Bronchial epithelial cell (primary cell): ENCODE measurements around the gene ARCN1. TPM values are rescaled to one million over a fixed set of nuclear protein-coding genes. Genes with fewer than 3 reads are reported as not detected.
A peak's percentile ranks its signal among the peaks of the same experiment; 100 is the strongest.

ENCODE experiments used
- DNase-seq: peaks from one replicate; pipeline ENCODE4 v3.0.0-alpha.2; 2010; ENCODE audit warnings: low read depth
- FAIRE-seq: peaks from 2 replicates; lab custom pipeline; 2011; peaks lifted over from hg19 to GRCh38; lab: Jason Lieb, UNC
- H3K27me3 ChIP-seq: 2 replicates; pipeline ENCODE4 v1.5.1; 2011; ENCODE audit warnings: low read length; ENCODE audit not compliant: control insufficient read depth, insufficient read depth
- H3K36me3 ChIP-seq: 2 replicates; pipeline ENCODE4 v1.5.1; 2011; ENCODE audit warnings: low read length; ENCODE audit not compliant: control insufficient read depth, insufficient read depth
- H3K4me3 ChIP-seq: 2 replicates; pipeline ENCODE4 v1.5.1; 2011; ENCODE audit warnings: mild to moderate bottlenecking, low read depth, low read length, control low read depth
- CTCF ChIP-seq: IDR thresholded peaks from 2 replicates; pipeline ENCODE4 v1.5.1; 2011; ENCODE audit warnings: mild to moderate bottlenecking, moderate library complexity, low read length, control low read depth, inconsistent platforms; ENCODE audit not compliant: insufficient read depth, severe bottlenecking
- total RNA-seq: library from RNA; depleted of rRNA; stranded (reverse); fragments of >200 nt; gene quantifications from 2 replicates; pipeline ENCODE4 v1.2.1, GENCODE V29; 2014

The ARCN1 gene
- total RNA-seq, 1 donor from 2014 or later, result 79.2 TPM

- FAIRE-seq, result no peak
These were observed 56.8 kb downstream of the ARCN1 start for GRCh38 chr11:118628861-118629549.

GRCh38 chr11:118629761-118630661 is 57.8 kb downstream of the ARCN1 start:
- H3K27me3 ChIP-seq, result no peaks in the 10 kb centered on the region
- DNase-seq (peak; percentile 77), FAIRE-seq (peak; percentile 77)
- TF ChIP-seq CTCF, result no peak
- H3K36me3 ChIP-seq, result peaks cover 16% of the 10 kb centered on the region
- no peak overlapping the region for H3K4me3 ChIP-seq

More at GRCh38 chr11:118628861-118629549, 56.8 kb downstream of the ARCN1 start:
- Histone ChIP-seq H3K36me3 (peaks cover 16% of the 10 kb centered on the region), H3K4me3 (no peak overlapping the region), H3K27me3 (no peaks in the 10 kb centered on the region)
- no peak for TF ChIP-seq CTCF
- no peak for DNase-seq

- Histone ChIP-seq H3K4me3 (no peak overlapping the region), H3K36me3 (peaks cover 16% of the 10 kb centered on the region), H3K27me3 (no peaks in the 10 kb centered on the region)
- DNase-seq, result no peak
- TF ChIP-seq CTCF, result no peak
- no peak for FAIRE-seq
These were observed 59.1 kb downstream of the ARCN1 start for GRCh38 chr11:118631142-118631909.

- TF ChIP-seq CTCF, result no peak
- Histone ChIP-seq H3K4me3 (no peak overlapping the region), H3K27me3 (no peaks in the 10 kb centered on the region), H3K36me3 (peaks cover 11% of the 10 kb centered on the region)
- no peak for DNase-seq
- FAIRE-seq, result no peak
These were observed 60.5 kb downstream of the ARCN1 start for GRCh38 chr11:118632577-118633318.

GRCh38 chr11:118633319-118633690 is 61.1 kb downstream of the ARCN1 start:
- no peak for TF ChIP-seq CTCF
- Histone ChIP-seq H3K27me3 (no peaks in the 10 kb centered on the region), H3K36me3 (peaks cover 9% of the 10 kb centered on the region), H3K4me3 (no peak overlapping the region)
- DNase-seq (no peak), FAIRE-seq (no peak)
